Parathyroid adenoma (tissue), 2 donors: ENCODE measurements around the gene ARID4A.
A peak's percentile ranks its signal among the peaks of the same experiment; 100 is the strongest.

ENCODE experiments used
- H2AFZ ChIP-seq: fragments of 300-600 bp; sonication (generic); one replicate; pipeline ENCODE4 v1.7.0; 2017; ENCODE audit warnings: antibody characterized with exemption, mild to moderate bottlenecking
- H3K27ac ChIP-seq: fragments of 300-600 bp; sonication (generic); one replicate; pipeline ENCODE4 v1.7.0; 2017
- H3K27me3 ChIP-seq: fragments of 300-600 bp; sonication (generic); one replicate; pipeline ENCODE4 v1.7.0; 2017; ENCODE audit warnings: low read length; ENCODE audit not compliant: control insufficient read depth, insufficient read depth
- H3K36me3 ChIP-seq: fragments of 300-600 bp; sonication (generic); one replicate; pipeline ENCODE4 v1.7.0; 2017; ENCODE audit warnings: low read length; ENCODE audit not compliant: control insufficient read depth, insufficient read depth
- H3K4me1 ChIP-seq: fragments of 300-600 bp; sonication (generic); one replicate; pipeline ENCODE4 v1.7.0; 2017; ENCODE audit warnings: control low read depth
- H3K4me2 ChIP-seq: fragments of 300-600 bp; sonication (generic); one replicate; pipeline ENCODE4 v1.7.0; 2017; ENCODE audit warnings: low read length
- H3K4me3 ChIP-seq: fragments of 300-600 bp; sonication (generic); one replicate; pipeline ENCODE4 v1.7.0; 2017; ENCODE audit warnings: low read depth, low read length
- H3K79me2 ChIP-seq: fragments of 300-600 bp; sonication (generic); one replicate; pipeline ENCODE4 v1.7.0; 2017; ENCODE audit warnings: control low read depth
- H3K9ac ChIP-seq: fragments of 300-600 bp; sonication (generic); one replicate; pipeline ENCODE4 v1.7.0; 2017; ENCODE audit warnings: mild to moderate bottlenecking
- H3K9me3 ChIP-seq: fragments of 300-600 bp; sonication (generic); one replicate; pipeline ENCODE4 v1.7.0; 2017; ENCODE audit warnings: low read length; ENCODE audit not compliant: control insufficient read depth
- CTCF ChIP-seq: fragments of 300-600 bp; sonication (generic); IDR thresholded peaks from one replicate; pipeline ENCODE4 v1.7.0; 2017; ENCODE audit warnings: antibody characterized with exemption, mild to moderate bottlenecking
- donor health status: primary hyperparathyroidism.

Gene ARID4A

GRCh38 chr14:58282925-58283593, 15.3 kb upstream of the ARID4A start:
- no peak for TF ChIP-seq CTCF

GRCh38 chr14:58283730-58284129, 14.6 kb upstream of the ARID4A start:
- Histone ChIP-seq H3K36me3 (no peaks in the 10 kb centered on the region), H3K4me1 (peaks cover 22% of the 10 kb centered on the region), H3K4me3 (no peak overlapping the region), H3K9me3 (no peaks in the 10 kb centered on the region), H3K4me2 (no peak overlapping the region), H3K9ac (no peak overlapping the region), H2AFZ (no peak overlapping the region), H3K27ac (no peak overlapping the region), H3K27me3 (no peaks in the 10 kb centered on the region), H3K79me2 (peaks cover 52% of the 10 kb centered on the region)
- no peak for TF ChIP-seq CTCF

More at GRCh38 chr14:58282925-58283593, 15.3 kb upstream of the ARID4A start:
- Histone ChIP-seq H2AFZ (no peak overlapping the region), H3K27me3 (no peaks in the 10 kb centered on the region), H3K4me3 (no peak overlapping the region), H3K4me1 (peaks cover 20% of the 10 kb centered on the region), H3K9ac (no peak overlapping the region), H3K27ac (no peak overlapping the region), H3K4me2 (no peak overlapping the region), H3K79me2 (peaks cover 51% of the 10 kb centered on the region), H3K36me3 (no peaks in the 10 kb centered on the region), H3K9me3 (no peaks in the 10 kb centered on the region)

GRCh38 chr14:58285132-58285531, 13.2 kb upstream of the ARID4A start:
- Histone ChIP-seq H3K4me2 (no peak overlapping the region), H3K9ac (no peak overlapping the region), H3K79me2 (peaks cover 53% of the 10 kb centered on the region), H3K36me3 (no peaks in the 10 kb centered on the region), H3K4me1 (peaks cover 22% of the 10 kb centered on the region), H3K4me3 (no peak overlapping the region), H2AFZ (no peak overlapping the region), H3K27ac (no peak overlapping the region), H3K27me3 (no peaks in the 10 kb centered on the region), H3K9me3 (no peaks in the 10 kb centered on the region)
- no peak for TF ChIP-seq CTCF

- peaks cover 59% of the 10 kb centered on the region for H3K79me2 ChIP-seq
- no peak for TF ChIP-seq CTCF
- no peaks in the 10 kb centered on the region for H3K36me3 ChIP-seq
- no peaks in the 10 kb centered on the region for H3K27me3 ChIP-seq
- no peaks in the 10 kb centered on the region for H3K9me3 ChIP-seq
- no peak overlapping the region for H3K9ac ChIP-seq
- H3K4me2 ChIP-seq: no peak overlapping the region
- peak overlapping the region; percentile 60 for H3K27ac ChIP-seq
- H3K4me1 ChIP-seq: peaks cover 12% of the 10 kb centered on the region
- H3K4me3 ChIP-seq: no peak overlapping the region
- no peak overlapping the region for H2AFZ ChIP-seq
These were observed 10.7 kb upstream of the ARID4A start for GRCh38 chr14:58287607-58288042.
